Inferior parietal cortex (tissue), 1 donor: ENCODE results near the gene MEF2C.
"Not testable (repeated sequence)": the region's sequence is repeated elsewhere in the genome, so short reads cannot be mapped to it uniquely, and the experiment has no call there.

Experiments
- DNase-seq: peaks from one replicate; pipeline ENCODE4 v3.0.0-alpha.2; 2016; ENCODE audit errors: extremely low spot score

Gene MEF2C

GRCh38 chr5:88862547-88863175 lies 20.3 kb downstream of the MEF2C start:
- DNase-seq: no peak

- no peak for DNase-seq
Measured at GRCh38 chr5:88861231-88861630, 21.8 kb downstream of the MEF2C start.

- DNase-seq: no peak
Measured at GRCh38 chr5:88860501-88860900, 22.5 kb downstream of the MEF2C start.

- DNase-seq: no peak
Measured at GRCh38 chr5:88858392-88858791, 24.6 kb downstream of the MEF2C start.

GRCh38 chr5:88856381-88856780 lies 26.6 kb downstream of the MEF2C start:
- DNase-seq: not testable (repeated sequence)

GRCh38 chr5:88854769-88855168 lies 28.2 kb downstream of the MEF2C start:
- no peak for DNase-seq

GRCh38 chr5:88847420-88847819 lies 35.6 kb downstream of the MEF2C start:
- DNase-seq: no peak

GRCh38 chr5:88846434-88846833 lies 36.5 kb downstream of the MEF2C start:
- DNase-seq: no peak

GRCh38 chr5:88845081-88845697 lies 37.8 kb downstream of the MEF2C start:
- no peak for DNase-seq

GRCh38 chr5:88842784-88843183 lies 40.2 kb downstream of the MEF2C start:
- DNase-seq: no peak

GRCh38 chr5:88841212-88841611 lies 41.8 kb downstream of the MEF2C start:
- no peak for DNase-seq

GRCh38 chr5:88840495-88840894 lies 42.5 kb downstream of the MEF2C start:
- DNase-seq: no peak

GRCh38 chr5:88839238-88839637 lies 43.7 kb downstream of the MEF2C start:
- DNase-seq: no peak

- DNase-seq: no peak
Measured at GRCh38 chr5:88838500-88838899, 44.5 kb downstream of the MEF2C start.

GRCh38 chr5:88837817-88838216 lies 45.2 kb downstream of the MEF2C start:
- DNase-seq: no peak

GRCh38 chr5:88837222-88837621 lies 45.8 kb downstream of the MEF2C start:
- no peak for DNase-seq

GRCh38 chr5:88836195-88836838 lies 46.7 kb downstream of the MEF2C start:
- DNase-seq: no peak

GRCh38 chr5:88834499-88834898 lies 48.5 kb downstream of the MEF2C start:
- no peak for DNase-seq

- DNase-seq: no peak
Measured at GRCh38 chr5:88834131-88834462, 48.9 kb downstream of the MEF2C start.

- DNase-seq: no peak
Measured at GRCh38 chr5:88833371-88834130, 49.4 kb downstream of the MEF2C start.

GRCh38 chr5:88831816-88832215 lies 51.2 kb downstream of the MEF2C start:
- no peak for DNase-seq

- DNase-seq: no peak
Measured at GRCh38 chr5:88830567-88830966, 52.4 kb downstream of the MEF2C start.

GRCh38 chr5:88829775-88830174 lies 53.2 kb downstream of the MEF2C start:
- no peak for DNase-seq
